NCI-H146 treated with DMSO at 0.1 percent for 48 hours (cell line): ENCODE results near the gene TBR1.
A peak's percentile ranks its signal among the peaks of the same experiment; 100 is the strongest.

ENCODE experiments used
- DNase-seq: peaks from one replicate; lab custom pipeline; 2025; ENCODE audit not compliant: unreplicated experiment; lab: John Stamatoyannopoulos, UW

TBR1 gene

GRCh38 chr2:161414042-161415033 lies 1.8 kb upstream of the TBR1 start:
- DNase-seq: peak; percentile 43

GRCh38 chr2:161415034-161415986 lies 787 bp upstream of the TBR1 start:
- peak; percentile 13 for DNase-seq

- no peak for DNase-seq
Observed at GRCh38 chr2:161416708-161417437, 776 bp downstream of the TBR1 start.

DNA sequence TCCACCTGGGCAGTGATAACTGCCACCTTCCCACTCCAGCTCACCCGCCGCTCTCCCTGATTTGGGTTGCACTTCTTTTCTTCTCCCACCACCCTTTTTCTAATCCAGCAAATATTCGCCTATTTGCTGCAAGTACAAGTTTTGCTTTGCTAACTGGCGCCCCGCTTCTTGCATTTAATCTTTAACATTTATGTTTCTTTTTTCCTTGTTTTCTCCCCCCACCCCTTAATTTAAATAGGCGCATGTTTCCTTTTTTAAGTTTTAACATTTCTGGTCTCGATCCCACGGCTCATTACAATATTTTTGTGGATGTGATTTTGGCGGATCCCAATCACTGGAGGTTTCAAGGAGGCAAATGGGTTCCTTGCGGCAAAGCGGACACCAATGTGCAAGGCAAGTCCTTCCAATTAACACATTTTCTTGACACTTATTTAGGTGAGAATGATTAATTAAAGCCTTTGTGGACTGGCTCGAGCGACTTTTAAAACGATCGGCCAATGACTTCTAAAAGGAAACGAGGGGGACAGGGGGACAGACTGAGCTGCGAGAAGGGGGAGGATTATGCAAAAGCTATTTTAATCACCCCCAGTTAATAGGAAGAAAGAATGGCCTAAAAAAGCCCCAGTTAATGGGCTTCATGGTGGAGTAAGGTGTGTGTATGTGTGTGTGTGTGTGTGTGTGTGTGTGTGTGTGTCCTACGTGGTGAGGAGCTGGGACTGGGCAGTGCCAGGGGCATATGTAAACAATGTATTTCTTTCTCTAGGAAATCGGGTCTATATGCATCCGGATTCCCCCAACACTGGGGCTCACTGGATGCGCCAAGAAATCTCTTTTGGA lies 1.6 kb downstream of the TBR1 start:
- no peak for DNase-seq

DNA sequence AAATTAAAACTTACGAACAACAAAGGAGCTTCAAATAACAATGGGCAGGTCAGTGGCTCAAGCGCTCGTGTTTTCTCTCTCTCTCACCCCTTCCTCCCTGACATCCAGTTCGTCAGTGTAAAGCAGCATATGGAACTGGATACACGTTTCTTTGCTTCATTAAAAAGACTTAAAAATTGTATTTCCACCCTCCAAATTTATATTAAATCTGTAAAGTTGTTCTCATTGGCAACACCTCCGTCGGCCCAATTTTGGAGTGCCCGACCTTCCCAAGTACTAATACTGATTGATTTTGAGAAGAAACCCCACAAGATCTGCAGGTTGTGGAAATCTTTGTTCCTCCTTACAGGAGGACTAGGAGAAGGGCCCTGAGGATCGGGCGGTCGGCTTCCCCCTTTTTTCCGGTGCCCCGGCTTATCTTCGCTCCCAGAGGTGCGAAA lies 2.2 kb downstream of the TBR1 start:
- no peak for DNase-seq

DNA sequence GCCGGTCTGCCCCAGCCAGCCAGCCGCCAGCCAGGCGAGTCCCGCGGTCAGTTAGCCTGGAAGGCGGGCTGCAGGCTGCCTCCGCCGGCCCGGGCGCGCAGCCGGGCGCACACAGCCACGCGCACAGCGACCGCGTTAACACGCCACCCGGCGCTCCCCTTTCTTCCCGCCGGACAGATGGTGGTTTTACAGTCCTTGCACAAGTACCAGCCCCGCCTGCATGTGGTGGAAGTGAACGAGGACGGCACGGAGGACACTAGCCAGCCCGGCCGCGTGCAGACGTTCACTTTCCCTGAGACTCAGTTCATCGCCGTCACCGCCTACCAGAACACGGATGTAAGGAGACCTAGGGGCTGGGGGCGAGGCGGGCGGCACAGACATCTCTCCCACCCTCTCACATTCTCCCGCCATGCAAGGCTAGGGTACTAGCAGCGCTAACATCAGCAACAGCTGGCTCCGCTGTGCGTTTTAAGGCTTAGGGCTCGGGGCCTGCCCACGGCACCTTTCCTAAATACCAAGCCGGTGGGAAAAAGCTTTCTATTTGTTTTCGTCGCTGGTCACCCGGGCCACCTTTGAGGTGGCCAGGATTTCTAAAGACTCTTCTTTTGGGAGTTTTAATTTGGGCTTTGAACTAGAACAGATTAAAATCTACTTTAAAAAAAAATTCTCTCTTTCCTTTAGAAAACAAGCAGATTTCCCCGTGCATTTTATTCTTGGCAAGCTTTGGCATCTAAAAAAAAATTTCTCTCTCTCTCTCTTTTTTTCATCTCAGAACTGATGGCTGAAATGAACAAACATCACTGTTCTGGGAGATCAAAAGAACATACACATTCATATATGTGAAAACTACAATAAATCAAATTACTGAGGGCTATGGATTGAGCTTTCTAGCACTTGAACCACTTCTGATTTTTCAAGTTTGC lies 2.9 kb downstream of the TBR1 start:
- DNase-seq: no peak

GRCh38 chr2:161419638-161420190 lies 3.6 kb downstream of the TBR1 start:
- no peak for DNase-seq

- no peak for DNase-seq
Observed at GRCh38 chr2:161420406-161421074, 4.4 kb downstream of the TBR1 start.

DNA sequence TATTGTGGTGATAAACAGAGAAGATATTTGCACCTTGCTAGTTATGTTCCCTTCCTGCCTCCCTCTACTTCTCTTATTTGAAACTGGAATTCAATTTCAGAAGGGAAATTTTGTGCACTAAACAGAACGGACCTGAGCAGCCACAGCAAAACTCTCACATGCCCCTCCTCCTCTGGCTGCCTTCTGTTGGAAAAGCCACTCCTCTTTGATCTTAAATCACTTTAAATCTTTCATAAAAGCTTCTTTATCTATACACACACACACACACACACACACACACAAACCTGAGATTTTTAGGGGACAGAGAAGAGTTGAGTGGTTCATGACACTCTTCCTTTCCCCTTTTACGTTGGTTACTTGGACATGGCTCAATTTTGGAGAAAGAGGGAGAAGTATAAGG lies 5.6 kb downstream of the TBR1 start:
- no peak for DNase-seq

GRCh38 chr2:161422816-161423403 lies 6.8 kb downstream of the TBR1 start:
- DNase-seq: no peak

- DNase-seq: no peak
Observed at GRCh38 chr2:161423421-161424393, 7.6 kb downstream of the TBR1 start.

DNA sequence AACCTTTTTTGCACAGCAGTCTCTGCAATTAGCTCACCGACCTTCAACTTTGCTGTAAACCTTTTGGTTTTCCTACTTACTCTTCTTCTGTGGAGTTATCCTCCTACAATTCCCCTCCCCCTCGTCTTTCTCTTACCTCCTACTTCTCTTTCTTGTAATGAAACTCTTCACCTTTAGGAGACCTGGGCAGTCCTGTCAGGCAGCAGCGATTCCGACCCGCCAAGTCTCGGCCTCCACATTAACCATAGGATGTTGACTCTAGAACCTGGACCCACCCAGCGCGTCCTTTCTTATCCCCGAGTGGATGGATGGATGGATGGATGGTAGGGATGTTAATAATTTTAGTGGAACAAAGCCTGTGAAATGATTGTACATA lies 8.3 kb downstream of the TBR1 start:
- DNase-seq: no peak

GRCh38 chr2:161424891-161425727 lies 9.0 kb downstream of the TBR1 start:
- no peak for DNase-seq

GRCh38 chr2:161425728-161426454 lies 9.8 kb downstream of the TBR1 start:
- DNase-seq: no peak

- DNase-seq: no peak
Observed at GRCh38 chr2:161426455-161426921, 10.4 kb downstream of the TBR1 start.
